ENCODE measurements around the gene ATXN2L. TPM values are rescaled to one million over a fixed set of nuclear protein-coding genes. Genes with fewer than 3 reads are reported as not detected.

Gene ATXN2L
- total RNA-seq, 1 donor from 2014 or later = 169 TPM

DNA sequence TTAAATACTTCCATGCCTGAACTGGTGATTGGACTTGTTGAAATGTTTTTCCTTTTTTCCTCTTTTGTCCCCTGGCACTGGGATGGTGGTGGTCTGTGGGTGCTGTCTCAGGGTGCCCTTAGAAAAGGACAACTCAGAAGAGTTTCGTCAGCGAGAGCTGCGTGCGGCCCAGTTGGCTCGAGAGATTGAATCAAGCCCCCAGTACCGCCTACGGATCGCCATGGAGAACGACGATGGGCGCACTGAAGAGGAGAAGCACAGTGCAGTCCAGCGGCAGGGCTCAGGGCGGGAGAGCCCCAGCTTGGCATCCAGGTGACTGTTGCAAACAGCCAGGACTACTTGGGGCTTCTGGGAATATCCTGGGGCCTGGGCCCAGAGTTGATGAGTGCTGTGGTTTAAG is 6.9 kb downstream of the ATXN2L start:
- peaks cover 89 to 95% of the 10 kb centered on the region in 2 donors for H3K36me3 ChIP-seq
- H3K4me1 ChIP-seq = peaks cover 0 to 13% of the 10 kb centered on the region in 2 donors
- H3K27ac ChIP-seq = no peak overlapping the region
- DNase-seq (ENCODE audit: low spot score in 2 of 2) = no peak
- no peaks in the 10 kb centered on the region for H3K27me3 ChIP-seq
- intact Hi-C loops (cut with DNase I) = no loop called here
- no peaks in the 10 kb centered on the region for H3K9me3 ChIP-seq
- TF ChIP-seq, protein P1, sequence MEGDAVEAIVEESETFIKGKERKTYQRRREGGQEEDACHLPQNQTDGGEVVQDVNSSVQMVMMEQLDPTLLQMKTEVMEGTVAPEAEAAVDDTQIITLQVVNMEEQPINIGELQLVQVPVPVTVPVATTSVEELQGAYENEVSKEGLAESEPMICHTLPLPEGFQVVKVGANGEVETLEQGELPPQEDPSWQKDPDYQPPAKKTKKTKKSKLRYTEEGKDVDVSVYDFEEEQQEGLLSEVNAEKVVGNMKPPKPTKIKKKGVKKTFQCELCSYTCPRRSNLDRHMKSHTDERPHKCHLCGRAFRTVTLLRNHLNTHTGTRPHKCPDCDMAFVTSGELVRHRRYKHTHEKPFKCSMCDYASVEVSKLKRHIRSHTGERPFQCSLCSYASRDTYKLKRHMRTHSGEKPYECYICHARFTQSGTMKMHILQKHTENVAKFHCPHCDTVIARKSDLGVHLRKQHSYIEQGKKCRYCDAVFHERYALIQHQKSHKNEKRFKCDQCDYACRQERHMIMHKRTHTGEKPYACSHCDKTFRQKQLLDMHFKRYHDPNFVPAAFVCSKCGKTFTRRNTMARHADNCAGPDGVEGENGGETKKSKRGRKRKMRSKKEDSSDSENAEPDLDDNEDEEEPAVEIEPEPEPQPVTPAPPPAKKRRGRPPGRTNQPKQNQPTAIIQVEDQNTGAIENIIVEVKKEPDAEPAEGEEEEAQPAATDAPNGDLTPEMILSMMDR (IDR thresholded peaks at IDR 0.05) = no peak
- H3K4me3 ChIP-seq = no peak overlapping the region

DNA sequence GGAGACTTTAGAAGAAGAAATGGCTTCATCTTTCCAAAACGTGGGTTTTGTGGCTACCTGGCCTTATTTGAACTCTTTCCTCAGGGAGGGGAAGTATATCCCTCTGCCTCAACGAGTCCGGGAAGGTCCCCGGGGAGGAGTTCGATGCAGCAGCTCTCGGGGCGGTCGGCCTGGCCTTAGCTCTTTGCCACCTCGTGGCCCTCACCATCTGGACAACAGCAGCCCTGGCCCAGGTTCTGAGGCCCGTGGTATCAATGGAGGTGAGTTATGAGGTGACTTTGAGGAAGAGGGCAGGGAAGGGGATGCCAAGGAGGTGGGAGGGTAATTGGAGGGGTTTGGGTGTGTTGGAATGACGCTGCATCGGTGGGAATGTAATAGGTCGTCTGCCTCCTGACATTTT is 7.7 kb downstream of the ATXN2L start:
- Histone ChIP-seq H3K9me3 (no peaks in the 10 kb centered on the region), H3K27me3 (no peaks in the 10 kb centered on the region), H3K27ac (no peak overlapping the region), H3K4me3 (no peak overlapping the region), H3K36me3 (peaks cover 97 to 99% of the 10 kb centered on the region in 2 donors), H3K4me1 (peaks cover 0 to 5% of the 10 kb centered on the region in 2 donors)
- intact Hi-C loops (cut with DNase I) = no loop called here
- no peak for DNase-seq (ENCODE audit: low spot score in 2 of 2)
- TF ChIP-seq, protein P1 (IDR thresholded peaks at IDR 0.05) = no peak

DNA sequence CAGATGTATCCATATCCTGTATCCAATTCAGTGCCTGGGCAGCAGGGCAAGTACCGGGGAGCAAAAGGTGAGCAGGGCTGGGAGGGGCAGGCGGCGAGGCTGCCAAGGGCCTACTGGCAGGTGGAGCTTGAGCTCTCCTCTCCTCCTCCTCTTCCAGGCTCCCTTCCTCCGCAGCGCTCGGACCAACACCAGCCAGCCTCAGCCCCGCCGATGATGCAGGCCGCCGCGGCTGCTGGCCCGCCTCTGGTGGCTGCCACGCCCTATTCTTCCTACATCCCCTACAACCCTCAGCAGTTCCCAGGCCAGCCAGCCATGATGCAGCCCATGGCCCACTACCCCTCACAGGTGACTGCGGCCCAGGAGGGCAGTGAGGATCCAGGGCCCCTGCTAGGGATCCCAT is 11.6 kb downstream of the ATXN2L start:
- Histone ChIP-seq H3K27me3 (no peaks in the 10 kb centered on the region), H3K9me3 (no peaks in the 10 kb centered on the region), H3K27ac (no peak overlapping the region), H3K4me1 (no peaks in the 10 kb centered on the region), H3K36me3 (peaks cover 84% of the 10 kb centered on the region in 2 donors), H3K4me3 (no peak overlapping the region)
- intact Hi-C loops (cut with DNase I) = no loop called here
- no peak for DNase-seq (ENCODE audit: low spot score in 2 of 2)
- TF ChIP-seq, protein P1 (IDR thresholded peaks at IDR 0.05) = no peak

DNA sequence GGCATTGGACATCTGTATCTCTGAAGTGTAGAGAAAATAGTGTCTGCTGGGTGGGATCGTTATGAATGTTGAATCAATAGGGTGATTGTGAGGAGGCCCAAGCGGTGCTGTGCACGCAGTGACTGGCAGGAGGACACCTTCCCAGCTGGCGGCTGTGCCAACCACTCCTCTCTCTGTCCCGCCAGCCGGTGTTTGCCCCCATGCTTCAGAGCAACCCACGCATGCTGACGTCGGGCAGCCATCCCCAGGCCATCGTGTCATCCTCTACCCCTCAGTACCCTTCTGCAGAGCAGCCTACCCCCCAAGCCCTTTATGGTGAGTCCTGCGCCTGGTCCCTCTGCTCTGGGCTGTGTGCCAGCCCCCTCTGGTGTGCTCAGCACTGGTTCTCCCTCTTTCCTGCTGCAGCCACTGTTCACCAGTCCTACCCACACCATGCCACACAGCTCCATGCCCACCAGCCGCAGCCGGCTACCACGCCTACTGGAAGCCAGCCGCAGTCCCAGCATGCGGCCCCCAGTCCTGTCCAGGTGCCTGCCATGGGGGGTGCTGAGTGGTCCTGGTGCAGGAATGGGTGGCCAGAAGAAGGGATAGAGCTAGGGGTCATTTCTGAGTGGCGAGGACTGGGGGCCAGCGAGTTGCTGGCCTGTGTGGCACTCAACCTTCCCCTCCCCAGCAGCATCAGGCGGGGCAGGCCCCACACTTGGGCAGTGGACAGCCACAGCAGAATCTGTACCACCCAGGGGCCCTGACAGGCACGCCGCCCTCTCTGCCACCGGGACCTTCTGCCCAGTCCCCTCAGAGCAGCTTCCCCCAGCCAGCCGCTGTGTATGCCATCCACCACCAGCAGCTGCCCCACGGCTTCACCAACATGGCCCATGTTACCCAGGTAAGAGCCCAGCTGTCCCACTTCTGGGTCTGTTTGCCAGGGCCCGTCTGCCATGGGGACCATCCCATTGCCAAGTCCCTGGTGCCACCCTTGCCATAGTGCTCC is 12.4 kb downstream of the ATXN2L start:
- Histone ChIP-seq H3K27me3 (no peaks in the 10 kb centered on the region), H3K9me3 (no peaks in the 10 kb centered on the region), H3K4me3 (no peak overlapping the region), H3K4me1 (no peaks in the 10 kb centered on the region), H3K27ac (no peak overlapping the region), H3K36me3 (peaks cover 76% of the 10 kb centered on the region in 2 donors)
- TF ChIP-seq, protein P1 (IDR thresholded peaks at IDR 0.05) = no peak
- DNase-seq (ENCODE audit: low spot score in 2 of 2) = no peak
- intact Hi-C loops (cut with DNase I) = no loop called here

DNA sequence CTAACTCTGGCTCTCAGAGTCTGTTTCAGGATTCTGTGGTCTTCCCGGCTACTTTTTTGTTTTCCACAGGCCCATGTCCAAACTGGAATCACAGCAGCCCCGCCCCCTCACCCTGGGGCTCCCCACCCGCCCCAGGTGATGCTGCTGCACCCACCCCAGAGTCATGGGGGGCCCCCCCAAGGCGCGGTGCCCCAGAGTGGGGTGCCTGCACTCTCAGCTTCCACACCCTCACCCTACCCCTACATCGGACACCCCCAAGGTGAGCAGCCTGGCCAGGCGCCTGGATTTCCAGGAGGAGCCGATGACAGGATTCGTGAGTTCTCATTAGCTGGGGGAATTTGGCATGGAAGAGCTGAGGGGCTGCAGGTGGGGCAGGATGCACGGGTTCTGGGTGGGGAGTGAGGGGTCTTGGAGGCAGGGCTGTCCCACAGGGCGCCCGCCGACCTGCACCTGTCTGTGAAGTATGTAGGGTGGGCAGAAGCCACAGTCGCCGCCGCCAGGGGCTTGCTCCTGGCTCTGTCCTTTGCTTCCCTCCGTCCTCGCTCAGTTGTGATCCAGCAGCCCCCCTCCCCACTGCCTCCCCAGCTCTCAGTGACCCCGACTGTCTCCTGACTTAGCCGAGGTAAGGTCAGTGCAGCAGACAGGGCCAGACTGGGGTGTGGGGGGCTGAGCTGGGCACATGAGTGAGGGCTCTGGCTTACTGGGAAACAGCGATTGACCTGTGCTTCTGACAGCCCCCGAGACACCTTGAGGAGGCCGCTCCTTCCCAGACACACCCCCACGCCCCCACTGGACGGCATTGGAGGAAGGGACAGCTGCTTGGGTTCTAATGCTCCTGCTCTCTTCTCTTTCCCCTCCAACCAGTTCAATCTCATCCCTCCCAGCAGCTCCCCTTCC is 13.3 kb downstream of the ATXN2L start:
- no peaks in the 10 kb centered on the region for H3K4me1 ChIP-seq
- peaks cover 67 to 70% of the 10 kb centered on the region in 2 donors for H3K36me3 ChIP-seq
- H3K27ac ChIP-seq = no peak overlapping the region
- H3K4me3 ChIP-seq = no peak overlapping the region
- TF ChIP-seq, protein P1 (IDR thresholded peaks at IDR 0.05) = no peak
- intact Hi-C loops (cut with DNase I) = no loop called here
- H3K9me3 ChIP-seq = no peaks in the 10 kb centered on the region
- DNase-seq (ENCODE audit: low spot score in 2 of 2) = no peak
- no peaks in the 10 kb centered on the region for H3K27me3 ChIP-seq
